GM21528 (cell line): ENCODE results near the gene PSMD2.
A peak's percentile ranks its signal among the peaks of the same experiment; 100 is the strongest.

Source experiments
- ATAC-seq: cut with Tn5 transposase; IDR thresholded peaks from one replicate; pipeline ENCODE4 v1.9.1; 2021; ENCODE audit warnings: mild to moderate bottlenecking, moderate library complexity; ENCODE audit not compliant: unreplicated experiment, low FRiP score

Gene PSMD2

DNA sequence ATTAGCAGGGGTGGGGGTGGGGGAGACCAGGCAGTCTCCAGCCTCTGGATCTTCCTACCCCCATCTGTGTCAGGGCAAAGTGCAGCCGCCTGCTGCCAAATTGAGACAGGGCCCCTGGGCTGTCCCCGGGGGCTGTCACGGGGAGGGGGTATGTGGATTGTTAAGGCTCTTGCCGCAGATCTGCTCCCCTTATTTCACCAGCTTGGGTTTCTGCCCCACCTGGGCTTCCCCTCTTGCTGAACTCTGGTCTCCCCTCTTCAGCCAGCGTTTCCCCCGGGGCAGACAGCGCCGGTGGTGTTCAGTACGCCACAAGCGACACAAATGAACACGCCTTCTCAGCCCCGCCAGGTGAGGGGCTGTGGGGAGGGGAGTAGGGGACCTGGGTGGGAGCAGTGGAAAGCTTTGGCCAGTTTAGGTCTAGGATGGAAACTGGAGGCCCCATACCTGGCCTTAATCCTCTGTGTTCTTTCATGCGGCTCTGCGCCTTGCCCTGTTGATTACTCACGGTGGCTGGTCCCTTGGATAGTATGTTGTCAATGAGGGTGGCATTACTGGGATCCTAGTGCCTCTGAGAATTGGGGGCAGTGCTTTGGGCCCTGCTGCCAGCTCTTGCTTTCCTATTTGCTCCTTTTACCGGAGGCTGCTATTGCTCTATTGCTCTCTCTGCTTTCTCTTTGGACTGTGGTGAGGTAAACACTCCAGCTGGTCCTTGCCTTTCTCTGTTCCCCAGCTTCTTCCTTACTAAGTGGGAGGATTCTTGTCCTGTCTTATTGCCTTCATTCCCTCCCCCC, 17.0 kb downstream of the PSMD2 start:
- no peak for ATAC-seq

DNA sequence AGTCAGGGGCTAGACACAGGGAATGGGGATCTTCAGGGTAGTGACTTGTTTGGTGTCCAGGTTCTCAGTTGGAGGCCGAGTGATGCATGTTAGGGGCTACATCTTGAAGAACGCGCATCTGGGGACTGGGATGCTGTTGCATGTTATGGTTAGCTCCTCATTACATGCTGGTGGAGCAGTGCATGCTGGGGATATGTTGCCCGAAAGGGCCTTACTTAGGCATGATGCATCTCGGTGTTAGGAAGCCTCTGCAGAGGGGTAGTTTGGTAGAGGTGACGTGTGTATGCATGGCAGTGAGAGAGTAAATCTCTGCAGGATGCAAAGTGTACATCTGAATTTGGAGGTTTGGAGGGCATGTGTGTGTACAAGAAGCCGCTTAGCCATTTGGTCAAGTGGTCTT, 17.8 kb downstream of the PSMD2 start:
- no peak for ATAC-seq

DNA sequence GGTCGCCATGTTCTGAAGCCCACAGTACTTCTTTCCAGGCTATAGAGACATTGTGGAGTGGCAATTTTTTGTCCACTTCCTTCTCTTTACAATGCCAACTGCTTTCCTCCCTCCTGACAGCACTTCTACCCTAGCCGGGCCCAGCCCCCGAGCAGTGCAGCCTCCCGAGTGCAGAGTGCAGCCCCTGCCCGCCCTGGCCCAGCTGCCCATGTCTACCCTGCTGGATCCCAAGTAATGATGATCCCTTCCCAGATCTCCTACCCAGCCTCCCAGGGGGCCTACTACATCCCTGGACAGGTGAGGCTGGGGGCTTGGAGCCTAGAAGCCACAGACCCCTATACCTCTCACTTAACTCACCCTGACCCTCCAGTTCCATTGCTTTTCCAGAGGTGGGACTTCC, 18.2 kb downstream of the PSMD2 start:
- ATAC-seq = no peak

GRCh38 chr3:184320104-184320445, 21.0 kb downstream of the PSMD2 start:
- ATAC-seq = no peak

GRCh38 chr3:184321666-184322065, 22.6 kb downstream of the PSMD2 start:
- no peak for ATAC-seq

- no peak for ATAC-seq
These were observed 23.9 kb downstream of the PSMD2 start for GRCh38 chr3:184322731-184323487.

GRCh38 chr3:184323696-184324095, 24.7 kb downstream of the PSMD2 start:
- ATAC-seq = no peak

GRCh38 chr3:184325269-184325668, 26.2 kb downstream of the PSMD2 start:
- no peak for ATAC-seq

- no peak for ATAC-seq
These were observed 26.8 kb downstream of the PSMD2 start for GRCh38 chr3:184325715-184326369.

- ATAC-seq = no peak
These were observed 28.1 kb downstream of the PSMD2 start for GRCh38 chr3:184327171-184327570.

GRCh38 chr3:184328516-184328915, 29.5 kb downstream of the PSMD2 start:
- ATAC-seq = no peak

DNA sequence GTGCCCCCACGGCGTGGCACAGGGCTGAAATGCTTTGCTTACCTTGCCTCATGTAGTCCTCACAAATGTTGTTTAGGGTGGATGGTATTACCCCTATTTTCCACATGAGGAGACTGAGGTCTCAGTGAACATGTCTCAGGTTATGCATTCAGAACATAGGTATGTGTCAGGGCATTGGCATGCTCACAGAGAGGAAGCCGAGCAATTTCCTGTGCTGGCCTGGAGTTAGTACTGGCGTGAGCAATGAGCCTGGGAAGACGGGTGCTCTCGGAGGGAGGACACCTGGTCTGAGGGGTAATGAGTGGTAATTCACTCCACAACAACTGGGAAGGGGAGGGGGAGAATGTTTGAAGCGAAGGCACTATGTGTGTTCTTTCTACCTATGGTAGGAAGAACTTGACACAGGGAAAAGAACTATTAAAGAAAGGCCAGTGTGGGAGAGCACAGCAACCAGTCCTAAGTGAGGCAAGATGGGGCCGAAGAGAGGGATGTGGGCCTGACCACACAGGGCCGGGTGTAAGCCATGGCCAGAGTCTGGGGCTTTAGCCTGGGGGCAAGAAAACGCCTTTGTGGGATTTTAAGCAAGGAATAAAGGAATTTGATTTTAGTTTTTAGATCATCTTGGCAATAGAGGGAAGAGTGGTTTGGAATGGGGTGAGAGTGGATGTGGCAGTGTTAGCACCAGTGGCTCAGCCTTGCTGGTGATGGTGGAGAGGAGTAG, 33.5 kb downstream of the PSMD2 start:
- ATAC-seq = no peak

DNA sequence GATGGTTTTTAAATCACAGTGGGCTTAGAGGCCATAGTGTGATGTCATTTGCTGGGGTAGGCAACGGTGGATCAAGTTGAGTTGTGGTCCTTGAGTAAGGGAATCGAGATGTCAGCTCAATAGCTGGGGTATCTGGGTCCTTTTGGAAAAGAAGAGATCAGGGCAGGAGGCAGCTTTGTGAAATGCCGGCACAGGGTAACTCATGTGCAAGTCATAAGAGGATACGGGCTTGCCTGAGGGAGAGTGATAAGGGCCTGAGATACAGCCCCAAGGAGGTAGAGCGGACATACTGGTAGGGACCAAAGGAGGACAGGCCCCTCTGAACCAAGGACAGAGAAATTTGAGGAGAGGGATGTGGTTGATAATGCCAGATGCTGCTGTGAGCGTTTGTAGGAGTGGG, 34.1 kb downstream of the PSMD2 start:
- no peak for ATAC-seq

- ATAC-seq = no peak
These were observed 34.7 kb downstream of the PSMD2 start for GRCh38 chr3:184333700-184334099.

GRCh38 chr3:184334470-184335158, 35.6 kb downstream of the PSMD2 start:
- ATAC-seq = no peak

DNA sequence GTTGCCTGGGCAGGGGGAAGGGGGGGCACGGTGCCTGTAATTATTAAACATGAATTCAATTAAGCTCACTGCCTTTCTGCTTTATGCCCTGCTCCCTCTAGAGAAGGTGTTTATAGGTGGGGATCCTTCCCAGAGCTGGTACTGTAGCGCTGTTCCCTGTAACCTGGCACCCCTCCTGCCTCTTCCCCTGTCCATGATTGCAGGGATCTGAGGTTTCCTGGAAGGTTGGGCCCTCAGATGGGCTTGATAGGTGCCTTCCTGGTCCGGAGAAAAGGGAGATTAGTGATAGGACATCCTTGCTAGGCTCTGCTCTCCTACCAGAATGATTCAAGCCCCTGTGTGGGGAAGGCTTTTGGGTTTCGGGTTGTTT, 36.2 kb downstream of the PSMD2 start:
- ATAC-seq = no peak

DNA sequence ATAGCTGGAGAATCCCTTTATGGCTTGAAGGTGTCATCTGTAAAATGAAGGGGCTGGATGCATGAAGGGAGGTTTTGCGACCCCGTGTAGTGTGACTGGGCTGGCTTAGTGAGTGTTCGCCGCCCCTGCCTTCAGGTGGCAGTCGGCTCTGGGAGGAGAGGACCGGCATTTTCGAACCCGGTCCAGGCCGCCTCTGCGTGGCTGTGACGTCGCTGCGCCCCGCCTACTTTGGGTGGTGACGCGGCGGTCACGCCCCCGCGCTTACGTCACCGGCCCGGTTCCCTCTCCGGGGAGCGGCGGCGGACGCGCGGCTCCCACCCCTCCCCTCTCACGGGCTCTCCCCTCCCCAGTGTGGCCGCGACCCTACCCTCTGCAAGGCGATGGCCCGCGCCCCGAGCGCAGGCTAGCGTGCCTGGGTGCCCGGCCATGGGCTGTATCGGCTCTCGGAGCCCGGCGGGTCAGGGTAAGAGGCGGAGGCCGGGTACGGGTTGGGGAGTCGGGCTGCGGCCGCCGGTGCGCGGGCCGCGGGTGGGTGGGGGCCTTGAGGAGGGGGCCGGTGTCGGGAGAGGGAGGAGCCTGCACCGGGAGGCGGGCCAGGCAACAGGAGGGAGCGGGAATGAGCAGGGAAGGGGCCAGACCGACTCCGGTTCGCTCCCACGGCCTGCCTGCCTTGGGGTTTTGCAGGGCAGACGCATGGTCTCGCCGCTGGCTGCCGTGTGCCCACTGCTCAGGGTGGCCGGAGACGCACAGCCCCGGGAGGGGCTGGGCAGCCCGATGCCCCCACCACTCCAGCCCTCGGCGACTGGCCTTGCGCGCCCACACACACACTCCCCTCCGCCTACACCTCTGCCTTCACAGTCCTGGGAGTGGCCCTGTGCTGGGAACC, 36.9 kb downstream of the PSMD2 start:
- peak; percentile 76 for ATAC-seq

DNA sequence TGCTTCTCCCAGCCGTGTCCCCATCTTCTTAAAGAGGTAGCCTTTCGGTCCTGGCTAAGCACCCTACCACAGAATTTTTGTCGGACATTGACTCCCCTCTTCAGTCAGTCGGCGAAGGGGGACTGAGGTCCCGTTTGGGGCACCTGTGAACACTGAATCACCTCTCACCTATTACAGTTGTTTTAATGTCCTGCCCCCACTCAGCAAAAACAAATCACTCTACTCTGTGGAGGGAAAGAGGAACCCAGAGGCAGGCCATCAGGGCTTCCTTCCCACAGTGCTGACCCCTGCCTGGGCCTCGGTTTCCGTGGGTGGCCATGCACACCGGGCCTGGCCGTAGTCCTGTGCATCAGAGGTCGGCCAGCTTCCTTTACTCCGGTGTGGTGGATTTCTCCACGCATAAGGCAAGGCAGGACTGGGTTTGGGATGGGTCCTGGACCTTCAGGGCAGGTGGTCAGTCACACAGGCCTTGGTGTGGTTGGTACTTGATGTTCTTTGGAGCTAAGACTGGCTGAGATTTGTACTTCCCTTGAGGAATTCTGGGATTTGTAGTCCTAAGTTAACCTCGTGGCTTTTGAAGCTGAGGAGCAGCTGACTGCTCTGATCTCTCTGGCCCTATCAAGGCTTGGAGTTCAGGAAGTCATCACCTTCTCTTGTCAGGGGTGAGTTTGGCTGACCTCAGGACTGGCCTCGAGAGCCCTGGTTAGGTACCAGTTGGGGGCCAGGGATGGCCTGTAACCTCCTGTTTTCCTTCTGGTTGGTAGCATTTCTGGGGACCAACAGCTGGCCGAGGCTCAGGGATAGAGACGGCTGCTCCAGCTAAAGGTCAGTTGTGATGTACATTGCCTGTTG, 37.7 kb downstream of the PSMD2 start:
- no peak for ATAC-seq

- ATAC-seq = no peak
These were observed 38.3 kb downstream of the PSMD2 start, which contains the start of gene FAM131A for GRCh38 chr3:184337399-184337714. TSS of gene FAM131A (plus strand) at chr3:184337600. CDS start at chr3:184337631, 31 bp downstream.
